Cortex of kidney (tissue), 1 donor: ENCODE results near the gene WSB1.

Experiments used
- DNase-seq: peaks from one replicate; lab custom pipeline; 2025; lab: John Stamatoyannopoulos, UW

The WSB1 gene

GRCh38 chr17:27338536-27338985, 44.6 kb downstream of the WSB1 start:
- DNase-seq: no peak

GRCh38 chr17:27339198-27339835, 45.4 kb downstream of the WSB1 start:
- no peak for DNase-seq

GRCh38 chr17:27339836-27340550, 46.1 kb downstream of the WSB1 start:
- DNase-seq: no peak

- DNase-seq: no peak
Observed at GRCh38 chr17:27340575-27340974, 46.7 kb downstream of the WSB1 start.

- no peak for DNase-seq
Observed at GRCh38 chr17:27341041-27341471, 47.1 kb downstream of the WSB1 start.

- DNase-seq: no peak
Observed at GRCh38 chr17:27342059-27342458, 48.1 kb downstream of the WSB1 start.

- no peak for DNase-seq
Observed at GRCh38 chr17:27343294-27343693, 49.4 kb downstream of the WSB1 start.

- DNase-seq: no peak
Observed at GRCh38 chr17:27343977-27344607, 50.2 kb downstream of the WSB1 start.

- no peak for DNase-seq
Observed at GRCh38 chr17:27345141-27345904, 51.4 kb downstream of the WSB1 start.

- no peak for DNase-seq
Observed at GRCh38 chr17:27346228-27346899, 52.5 kb downstream of the WSB1 start.

- DNase-seq: no peak
Observed at GRCh38 chr17:27348196-27348595, 54.3 kb downstream of the WSB1 start.

GRCh38 chr17:27349540-27350021, 55.7 kb downstream of the WSB1 start:
- no peak for DNase-seq

- no peak for DNase-seq
Observed at GRCh38 chr17:27351759-27352158, 57.8 kb downstream of the WSB1 start.

GRCh38 chr17:27352448-27353032, 58.6 kb downstream of the WSB1 start:
- DNase-seq: no peak

GRCh38 chr17:27353033-27353460, 59.1 kb downstream of the WSB1 start:
- no peak for DNase-seq

- DNase-seq: no peak
Observed at GRCh38 chr17:27353461-27354050, 59.6 kb downstream of the WSB1 start.

GRCh38 chr17:27354051-27354490, 60.2 kb downstream of the WSB1 start:
- no peak for DNase-seq

GRCh38 chr17:27354491-27355081, 60.7 kb downstream of the WSB1 start:
- no peak for DNase-seq

- no peak for DNase-seq
Observed at GRCh38 chr17:27355419-27355818, 61.5 kb downstream of the WSB1 start.

GRCh38 chr17:27356091-27356705, 62.3 kb downstream of the WSB1 start:
- DNase-seq: no peak
